Measurements from ENCODE around the gene AP3B1.

GRCh38 chr5:77957081-77957480, 337.4 kb downstream of the AP3B1 start:
- TF ChIP-seq, protein P1, sequence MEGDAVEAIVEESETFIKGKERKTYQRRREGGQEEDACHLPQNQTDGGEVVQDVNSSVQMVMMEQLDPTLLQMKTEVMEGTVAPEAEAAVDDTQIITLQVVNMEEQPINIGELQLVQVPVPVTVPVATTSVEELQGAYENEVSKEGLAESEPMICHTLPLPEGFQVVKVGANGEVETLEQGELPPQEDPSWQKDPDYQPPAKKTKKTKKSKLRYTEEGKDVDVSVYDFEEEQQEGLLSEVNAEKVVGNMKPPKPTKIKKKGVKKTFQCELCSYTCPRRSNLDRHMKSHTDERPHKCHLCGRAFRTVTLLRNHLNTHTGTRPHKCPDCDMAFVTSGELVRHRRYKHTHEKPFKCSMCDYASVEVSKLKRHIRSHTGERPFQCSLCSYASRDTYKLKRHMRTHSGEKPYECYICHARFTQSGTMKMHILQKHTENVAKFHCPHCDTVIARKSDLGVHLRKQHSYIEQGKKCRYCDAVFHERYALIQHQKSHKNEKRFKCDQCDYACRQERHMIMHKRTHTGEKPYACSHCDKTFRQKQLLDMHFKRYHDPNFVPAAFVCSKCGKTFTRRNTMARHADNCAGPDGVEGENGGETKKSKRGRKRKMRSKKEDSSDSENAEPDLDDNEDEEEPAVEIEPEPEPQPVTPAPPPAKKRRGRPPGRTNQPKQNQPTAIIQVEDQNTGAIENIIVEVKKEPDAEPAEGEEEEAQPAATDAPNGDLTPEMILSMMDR (conservative IDR thresholded peaks at IDR 0.05 in 1 of 2, IDR thresholded peaks at IDR 0.05 in 1 of 2; ENCODE audit: extremely low read depth in 1 of 2, insufficient read depth in 1 of 2, low read depth in 1 of 2, low read length in 2 of 2) = no peak
- no peak for TF ChIP-seq EZH2 (IDR thresholded peaks at IDR 0.05; ENCODE audit: borderline replicate concordance, low read length)
